ENCODE measurements around the gene DAB2IP.
"Not testable (repeated sequence)": the region's sequence is repeated elsewhere in the genome, so short reads cannot be mapped to it uniquely, and the experiment has no call there.

Gene DAB2IP

DNA sequence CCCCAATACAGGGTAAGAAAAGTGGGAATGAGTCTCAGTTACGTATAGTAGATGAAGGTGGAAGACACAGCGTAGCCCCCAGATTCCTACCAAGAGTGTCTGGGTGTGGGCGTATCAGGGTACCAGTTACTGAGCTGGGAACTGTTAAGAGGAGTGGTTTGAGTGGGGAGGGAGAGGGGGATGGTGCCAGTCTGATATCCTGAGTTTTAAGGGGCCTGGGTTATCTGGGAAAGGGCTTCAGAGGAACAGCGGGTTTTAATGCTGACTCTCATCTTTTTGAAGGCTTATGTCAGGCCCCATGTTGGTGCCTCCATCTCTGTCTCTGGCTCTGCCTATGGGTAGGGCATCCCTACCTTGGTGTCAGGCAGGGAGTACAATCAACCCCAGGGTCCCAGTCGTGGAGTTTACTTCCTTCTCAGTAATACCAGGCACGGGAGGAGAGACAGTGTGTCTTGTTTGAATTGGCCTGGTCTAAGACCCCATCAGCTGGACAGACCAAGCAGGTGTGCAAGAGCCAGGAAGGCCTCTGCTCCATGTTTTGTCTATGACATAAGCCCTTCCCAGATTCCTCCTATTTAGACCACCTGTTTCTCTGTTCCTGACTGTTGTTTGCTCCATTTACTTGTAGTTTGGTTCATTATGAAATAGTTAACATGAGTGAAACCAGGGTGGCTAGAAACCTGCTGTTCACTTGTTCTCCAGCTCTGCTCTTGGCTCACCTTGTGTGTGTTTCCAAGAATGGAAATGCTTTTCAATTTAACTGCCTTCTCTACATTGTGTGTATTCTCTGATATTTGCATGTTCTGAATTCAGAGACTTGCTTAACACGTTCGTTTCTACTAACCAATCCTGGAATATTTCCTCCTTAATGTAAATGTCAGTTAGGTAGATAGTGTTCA is 125.6 kb downstream of the DAB2IP start:
- no peak for DNase-seq (ENCODE audit: low read depth)

- DNase-seq (ENCODE audit: low read depth), result no peak
These were observed 127.1 kb downstream of the DAB2IP start for GRCh38 chr9:121778252-121779225.

DNA sequence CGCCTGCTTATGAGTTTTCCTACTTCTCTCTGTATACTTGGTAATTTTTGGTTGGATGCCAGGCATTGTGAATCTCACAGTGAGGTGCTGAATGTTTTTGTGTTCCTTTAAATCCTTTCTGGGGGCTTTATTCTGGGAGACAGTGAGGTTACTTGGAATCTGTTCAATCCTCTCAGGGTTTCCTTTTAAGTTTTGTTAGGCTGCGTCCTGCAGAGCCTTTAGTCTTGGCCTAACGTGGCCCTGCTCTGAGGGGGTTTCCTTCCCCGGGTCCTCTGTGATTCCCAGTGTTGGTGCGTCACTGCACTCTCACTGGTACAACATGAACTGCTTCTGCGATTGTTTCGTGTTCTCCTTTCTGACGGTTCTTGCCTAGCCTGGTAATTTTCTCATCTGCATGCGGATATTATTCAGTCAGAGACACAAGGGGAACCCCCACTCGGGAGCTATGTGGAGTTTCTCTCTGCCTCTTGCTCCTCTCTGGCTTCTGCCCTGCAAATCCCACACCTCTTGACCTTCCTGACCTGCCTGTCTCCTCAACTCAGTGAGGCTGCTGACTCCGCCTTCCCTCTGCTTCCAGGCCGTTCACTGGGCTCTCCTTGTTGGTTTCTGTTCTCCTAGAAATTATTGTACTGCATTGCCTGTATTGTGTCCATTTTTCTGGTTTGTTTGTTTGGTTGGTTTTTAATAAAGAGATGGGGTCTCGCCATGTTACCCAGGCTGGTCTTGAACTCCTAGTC is 128.1 kb downstream of the DAB2IP start:
- DNase-seq (ENCODE audit: low read depth), result no peak

- no peak for DNase-seq (ENCODE audit: low read depth)
These were observed 129.0 kb downstream of the DAB2IP start for GRCh38 chr9:121780177-121781040.

GRCh38 chr9:121781145-121781548 is 129.7 kb downstream of the DAB2IP start:
- no peak for DNase-seq (ENCODE audit: low read depth)

DNA sequence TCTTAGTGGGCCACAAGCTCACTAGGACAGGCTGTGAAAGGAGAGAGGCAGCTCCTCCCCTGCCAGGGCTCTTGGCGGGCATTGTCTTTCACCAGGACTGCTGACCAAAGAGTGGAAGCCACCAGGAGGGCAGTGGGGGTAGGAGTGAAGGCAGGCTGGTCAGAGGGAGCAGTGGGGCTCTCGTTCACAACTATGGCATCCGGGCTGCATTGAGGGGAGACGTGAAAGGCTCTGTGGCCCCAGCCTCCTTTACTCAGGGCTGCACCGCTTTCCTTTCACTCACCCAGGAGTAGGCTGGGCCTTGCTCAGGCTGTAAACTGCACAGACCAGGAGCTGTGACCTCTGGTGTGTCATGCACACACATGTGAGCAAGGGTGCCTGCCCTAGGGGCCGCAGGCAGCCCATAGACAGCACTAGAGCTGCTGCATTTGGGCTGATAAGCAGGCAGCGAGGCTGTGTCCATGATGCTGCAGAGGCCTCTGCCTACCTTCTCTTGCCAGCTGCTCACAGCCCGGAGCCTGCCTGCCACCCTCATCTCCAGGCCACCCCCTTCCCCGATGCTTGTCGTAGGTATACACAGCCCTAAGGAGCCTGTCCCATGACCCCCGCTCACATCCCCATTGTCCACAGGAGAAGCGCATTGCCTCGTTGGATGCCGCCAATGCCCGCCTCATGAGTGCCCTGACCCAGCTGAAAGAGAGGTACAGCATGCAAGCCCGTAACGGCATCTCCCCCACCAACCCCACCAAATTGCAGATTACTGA is 130.4 kb downstream of the DAB2IP start:
- DNase-seq (ENCODE audit: low read depth), result no peak

DNA sequence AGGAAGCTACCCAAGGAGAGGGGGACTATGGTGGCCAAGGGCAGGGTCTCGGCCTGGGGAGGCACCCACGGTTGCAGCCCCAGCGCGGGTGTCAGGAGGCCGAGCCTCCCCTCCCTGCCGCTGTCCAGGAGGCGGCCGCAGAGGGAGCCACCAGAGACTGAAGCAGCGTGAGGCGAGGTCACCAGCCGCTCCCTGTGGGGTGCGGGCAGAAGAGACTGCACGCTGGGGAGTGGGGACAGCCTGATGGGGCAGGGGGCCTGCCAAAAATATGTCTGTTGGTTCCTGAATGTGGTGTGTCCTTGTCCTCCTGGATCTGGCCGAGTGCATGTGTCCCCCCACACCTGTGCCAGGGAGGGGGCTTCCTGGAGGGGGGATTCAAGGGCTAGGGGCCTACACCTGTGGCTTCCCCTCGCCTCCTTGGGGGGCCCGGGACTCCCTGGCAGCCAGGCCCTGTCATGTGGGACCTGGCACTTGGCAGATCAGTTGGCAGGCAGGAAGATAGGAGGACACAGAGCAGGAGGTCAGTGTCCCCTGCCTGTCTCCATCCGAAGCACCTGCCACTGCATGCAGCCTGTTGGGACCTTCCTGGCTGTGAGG is 131.2 kb downstream of the DAB2IP start:
- DNase-seq (ENCODE audit: low read depth), result no peak

GRCh38 chr9:121783111-121783510 is 131.7 kb downstream of the DAB2IP start:
- DNase-seq (ENCODE audit: low read depth), result no peak

DNA sequence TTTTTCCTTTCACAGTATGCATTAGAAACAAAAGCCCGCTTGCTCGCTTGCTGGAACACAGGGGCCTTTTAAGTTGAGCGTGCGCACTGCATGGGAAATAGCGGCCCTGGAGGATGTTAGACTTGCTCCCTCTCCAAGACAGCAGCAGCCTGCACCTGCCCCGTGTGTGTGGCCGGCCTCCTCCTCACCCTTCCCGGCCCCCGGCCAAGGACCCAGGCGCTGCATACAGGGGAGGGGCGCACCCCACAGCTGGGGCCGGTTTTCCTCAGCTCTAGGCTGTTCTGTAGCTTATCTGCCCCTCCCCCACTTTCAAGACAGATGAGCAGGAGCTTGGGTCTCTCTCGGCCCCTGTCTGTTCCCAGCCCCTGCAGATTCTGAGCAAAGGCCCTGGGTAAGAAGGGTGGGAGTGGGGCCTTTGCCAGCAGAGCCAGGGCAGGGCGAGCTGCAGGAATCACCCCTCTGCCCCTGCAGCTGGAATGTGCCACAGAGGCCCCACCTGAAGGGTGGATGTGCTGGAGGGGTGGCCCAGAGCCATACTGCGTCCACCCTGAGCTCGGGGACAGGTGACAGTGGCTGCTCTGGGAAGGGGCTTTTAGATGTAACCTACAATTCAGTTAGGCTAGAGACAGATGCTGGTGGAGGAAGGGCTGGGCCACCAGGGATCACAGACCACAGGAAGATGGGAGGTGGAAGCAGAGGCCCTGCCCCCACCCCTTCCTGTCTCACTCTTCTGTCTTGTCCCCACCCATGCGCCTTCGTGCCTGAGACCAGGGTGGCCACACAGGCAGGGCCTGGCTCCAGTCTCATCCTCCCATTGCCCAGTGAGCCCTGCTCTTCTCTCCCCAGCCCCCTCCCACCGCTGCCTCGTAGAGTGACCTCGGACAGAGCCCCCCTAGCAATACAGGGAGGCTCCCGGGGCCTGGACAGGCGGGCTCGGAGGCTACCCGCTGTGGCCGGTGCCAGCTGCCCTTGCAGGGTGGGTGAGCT is 132.4 kb downstream of the DAB2IP start:
- DNase-seq (ENCODE audit: low read depth), result no peak

- DNase-seq (ENCODE audit: low read depth), result no peak
These were observed 133.4 kb downstream of the DAB2IP start for GRCh38 chr9:121784731-121785411.

DNA sequence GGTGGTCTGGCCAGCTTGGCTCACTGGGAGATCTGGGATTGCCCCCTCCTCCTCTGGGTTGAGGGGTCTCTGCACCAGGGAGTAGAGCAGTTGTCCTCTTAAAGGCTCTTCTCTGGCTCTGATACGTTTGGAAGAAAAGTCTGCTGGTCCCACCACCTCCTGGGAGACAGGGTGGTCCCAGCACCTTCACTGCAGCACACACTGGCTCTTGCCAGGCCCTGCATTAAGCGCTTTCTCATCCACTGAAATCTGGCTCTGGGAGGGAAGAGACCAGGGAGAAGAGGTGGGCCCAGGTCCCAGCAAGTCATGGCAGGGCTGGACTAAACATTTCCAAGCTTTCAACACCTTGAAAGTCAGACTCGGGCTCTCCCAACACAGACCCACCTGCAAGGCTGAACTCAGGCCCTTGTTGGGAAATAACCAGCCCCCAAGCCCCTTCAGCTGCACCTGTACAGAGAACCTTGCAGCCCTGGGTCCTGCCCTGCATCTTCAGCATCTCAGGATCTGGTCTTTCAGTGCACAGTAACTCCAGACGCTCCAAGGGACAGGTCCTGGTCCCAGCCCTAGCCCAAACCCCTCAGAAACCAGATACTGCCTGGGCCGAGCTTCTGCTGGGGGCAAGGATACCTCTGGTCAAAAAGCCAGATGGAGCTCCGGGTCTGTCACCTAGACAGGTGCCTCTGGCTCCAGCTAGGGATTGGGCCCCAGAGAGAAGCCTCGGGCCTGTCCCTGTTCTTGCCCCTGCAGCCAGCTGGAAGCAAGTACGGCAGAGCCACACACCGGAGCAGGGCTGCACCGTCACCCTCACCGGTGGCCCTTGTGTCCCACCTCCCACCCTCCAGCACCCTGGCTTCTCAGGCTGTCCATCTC is 134.5 kb downstream of the DAB2IP start:
- DNase-seq (ENCODE audit: low read depth), result no peak

DNA sequence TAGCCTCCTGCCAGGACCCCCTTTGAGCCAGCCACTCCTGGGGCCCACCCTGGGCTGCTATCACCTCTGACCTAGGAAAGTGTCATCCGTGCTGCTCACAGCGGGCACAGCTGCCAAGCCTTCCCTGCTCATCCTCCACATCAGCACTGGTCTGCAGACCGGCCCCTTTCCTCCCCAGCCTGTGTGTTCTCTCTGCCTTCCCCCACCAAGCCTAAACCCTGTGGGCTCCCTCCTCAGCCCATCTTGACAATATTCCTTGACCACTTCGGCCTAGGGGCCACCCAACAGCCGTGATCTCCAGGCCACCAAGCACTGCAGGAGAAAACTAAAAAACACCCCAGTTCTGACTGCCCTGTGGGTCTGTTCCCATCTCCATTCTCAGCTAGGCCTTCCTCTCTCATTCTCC is 135.1 kb downstream of the DAB2IP start:
- DNase-seq (ENCODE audit: low read depth), result no peak

DNA sequence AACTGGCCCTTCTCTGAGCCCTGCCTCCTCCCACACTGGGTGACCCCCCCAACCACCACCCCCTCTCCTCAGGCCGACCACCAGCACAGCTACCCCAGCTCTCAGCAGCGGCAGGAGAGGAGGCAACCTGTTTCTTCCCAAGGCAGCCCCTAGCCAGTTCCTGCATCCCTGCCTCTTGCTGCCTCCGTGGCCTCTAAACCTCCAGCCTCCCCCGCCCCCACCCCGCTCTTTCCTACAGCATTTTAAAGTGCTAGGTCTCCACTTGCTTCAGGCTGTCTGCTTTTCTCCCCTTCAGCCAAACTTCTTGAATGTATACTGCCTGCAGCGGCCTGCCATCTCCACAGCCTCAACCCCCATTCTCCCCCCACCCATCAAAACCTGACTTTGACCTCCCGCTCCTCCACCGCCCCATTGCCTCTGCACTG is 135.6 kb downstream of the DAB2IP start:
- no peak for DNase-seq (ENCODE audit: low read depth)

DNA sequence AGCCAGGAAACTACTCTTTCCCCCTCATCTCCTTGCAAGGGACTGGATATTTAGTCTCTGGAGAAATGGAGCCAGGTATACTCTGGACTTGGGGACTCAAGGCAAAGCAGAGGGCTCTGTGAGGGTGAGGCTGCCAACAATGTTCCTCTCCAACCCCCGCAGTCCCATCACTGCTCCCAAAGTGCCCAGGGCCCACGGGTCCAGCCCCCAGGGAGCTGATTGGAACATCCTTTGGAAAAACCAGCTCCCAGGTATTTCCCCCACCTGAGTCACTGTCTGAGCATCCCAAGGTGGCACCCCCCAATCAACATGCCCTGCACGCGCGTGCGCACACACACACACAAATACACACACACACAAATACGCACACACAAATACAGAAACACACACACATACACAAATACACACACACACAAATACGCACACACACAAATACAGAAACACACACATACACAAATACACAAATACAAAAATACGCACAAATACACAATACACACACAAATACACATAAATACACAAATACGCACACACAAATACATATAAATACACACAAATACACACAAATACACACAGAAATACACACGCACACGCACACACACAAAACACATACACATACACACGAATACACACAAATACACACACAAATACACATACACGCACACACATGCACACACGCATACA is 137.4 kb downstream of the DAB2IP start:
- no peak for DNase-seq (ENCODE audit: low read depth)

DNA sequence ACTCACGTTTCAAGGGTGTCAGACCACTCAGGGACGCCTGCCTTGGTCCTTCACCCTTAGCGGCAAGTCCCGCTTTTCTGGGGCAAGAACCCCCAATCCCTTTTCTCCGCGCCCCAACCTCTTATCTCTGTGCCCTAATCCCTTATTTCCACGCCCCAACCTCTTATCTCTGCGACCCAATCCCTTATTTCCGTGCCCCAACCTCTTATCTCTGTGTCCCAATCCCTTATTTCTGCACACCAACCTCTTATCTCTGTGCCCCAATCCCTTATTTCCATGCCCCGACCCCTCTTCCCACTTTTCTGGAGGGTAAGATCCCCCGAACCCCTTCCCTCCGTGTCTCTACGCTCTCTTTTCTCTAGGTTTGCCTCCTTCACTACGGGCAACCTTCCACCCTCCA is 139.4 kb downstream of the DAB2IP start:
- no peak for DNase-seq (ENCODE audit: low read depth)

DNA sequence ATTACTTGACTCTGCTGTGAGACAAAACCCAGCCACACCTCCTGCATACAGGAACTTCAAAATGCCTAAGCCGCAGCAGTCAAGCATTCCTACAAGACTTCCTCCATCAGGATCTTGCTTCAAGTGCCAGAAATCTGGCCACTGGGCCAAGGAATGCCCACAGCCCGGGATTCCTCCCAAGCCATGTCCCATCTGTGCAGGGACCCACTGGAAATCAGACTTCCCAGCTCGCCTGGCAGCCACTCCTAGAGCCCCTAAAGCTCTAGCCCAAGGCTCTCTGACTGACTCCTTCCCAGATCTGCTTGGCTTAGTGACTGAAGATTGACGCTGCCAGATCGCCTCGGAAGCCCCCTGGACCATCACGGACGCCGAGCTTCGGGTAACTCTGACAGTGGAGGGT is 141.0 kb downstream of the DAB2IP start:
- DNase-seq (ENCODE audit: low read depth), result not testable (repeated sequence)
